GM19023 (cell line): Measurements from ENCODE around the gene TDP2.
"Not testable (repeated sequence)": the region's sequence is repeated elsewhere in the genome, so short reads cannot be mapped to it uniquely, and the experiment has no call there.

ENCODE experiments used
- ATAC-seq: cut with Tn5 transposase; IDR thresholded peaks from one replicate; pipeline ENCODE4 v1.9.1; 2021; ENCODE audit warnings: mild to moderate bottlenecking, moderate library complexity; ENCODE audit not compliant: unreplicated experiment

TDP2 gene

DNA sequence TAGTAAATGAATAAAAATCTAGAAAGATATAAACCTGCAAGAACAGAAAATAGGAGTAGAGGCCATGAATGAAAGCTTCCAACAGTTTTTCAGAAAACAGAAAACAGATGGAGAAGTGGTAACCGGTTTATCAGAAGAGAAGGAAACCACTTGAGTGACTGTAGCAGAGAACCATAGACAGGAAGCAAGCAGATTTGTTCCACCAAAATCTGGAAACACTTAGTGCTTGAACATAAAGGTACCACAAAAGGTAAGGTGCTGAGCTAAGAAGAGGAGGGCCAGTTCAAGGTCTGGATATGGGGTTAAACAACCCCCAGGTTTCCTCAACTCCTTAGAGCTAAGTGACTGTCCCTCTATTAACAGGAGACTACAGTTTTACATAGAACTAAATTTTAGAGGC is 11.5 kb downstream of the TDP2 start:
- ATAC-seq, result no peak

DNA sequence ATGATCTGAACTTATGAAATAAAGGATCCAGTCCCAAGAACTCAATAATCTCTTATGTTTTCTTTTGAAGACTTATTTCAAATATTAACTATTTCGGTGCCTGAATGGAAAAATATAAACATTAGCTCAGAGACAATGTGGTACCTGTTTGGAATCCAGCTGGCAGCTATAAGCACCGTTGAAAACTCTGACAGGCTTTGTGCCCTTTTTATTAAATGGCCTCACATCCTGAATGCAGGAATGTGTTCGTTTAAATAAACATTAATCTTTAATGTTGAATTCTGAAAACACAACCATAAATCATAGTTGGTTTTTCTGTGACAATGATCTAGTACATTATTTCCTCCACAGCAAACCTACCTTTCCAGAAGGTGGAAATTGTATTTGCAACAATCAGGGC is 16.3 kb downstream of the TDP2 start:
- no peak for ATAC-seq

DNA sequence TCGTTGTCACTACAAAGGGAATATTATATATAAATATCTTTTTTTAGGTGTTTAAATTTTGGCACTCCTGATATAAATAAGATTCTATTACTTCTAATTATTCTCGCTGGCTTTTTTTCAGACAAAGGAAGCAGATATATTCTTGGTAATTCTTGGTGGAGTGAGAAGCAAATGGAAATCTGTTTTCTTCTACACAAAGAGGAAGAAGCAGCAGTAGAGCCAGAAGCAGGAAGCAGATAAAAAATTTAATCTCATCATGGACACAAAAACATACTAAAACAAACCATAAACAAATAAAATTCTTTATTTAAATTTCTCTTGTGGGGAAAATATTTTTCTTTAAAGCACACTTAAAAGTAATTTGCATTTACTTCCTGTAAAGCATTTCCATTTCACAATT is 17.0 kb downstream of the TDP2 start:
- no peak for ATAC-seq

DNA sequence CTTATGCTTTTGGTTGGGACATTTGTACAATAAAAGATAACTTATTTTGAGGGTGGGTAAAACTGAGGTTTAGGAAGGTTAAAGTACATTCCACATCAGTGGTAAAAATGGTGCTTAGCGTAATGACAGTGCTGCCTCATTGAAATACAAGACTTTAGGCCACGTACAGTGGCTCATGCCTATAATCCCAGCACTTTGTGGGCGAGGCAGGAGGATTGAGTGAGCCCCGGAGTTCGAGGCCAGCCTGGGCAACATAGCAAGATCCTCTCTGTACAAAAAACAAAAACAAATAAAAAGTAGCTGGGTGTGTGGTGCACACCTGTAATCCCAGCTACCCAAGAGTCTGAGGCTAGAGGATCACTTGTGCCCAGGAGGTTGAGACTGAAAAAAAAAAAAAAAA is 18.4 kb downstream of the TDP2 start:
- no peak for ATAC-seq

DNA sequence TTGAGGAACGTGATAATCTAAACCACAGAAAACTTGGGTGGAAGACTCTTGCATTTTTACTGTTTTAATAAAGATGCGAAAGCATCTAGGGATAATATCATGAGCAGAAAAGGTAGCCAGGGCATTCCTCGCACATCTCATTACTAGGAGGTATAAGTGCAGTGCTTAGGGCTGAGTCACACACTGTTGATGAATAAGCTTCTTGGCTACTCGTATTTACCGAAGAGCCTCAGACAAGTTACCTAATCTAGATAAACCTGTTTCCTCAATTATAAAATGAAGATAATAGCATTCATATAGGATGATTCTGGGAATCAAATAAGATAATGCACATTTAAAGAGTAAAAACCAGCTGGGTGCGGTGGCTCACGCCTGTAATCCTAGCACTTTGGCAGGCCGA is 19.9 kb downstream of the TDP2 start:
- ATAC-seq, result no peak

DNA sequence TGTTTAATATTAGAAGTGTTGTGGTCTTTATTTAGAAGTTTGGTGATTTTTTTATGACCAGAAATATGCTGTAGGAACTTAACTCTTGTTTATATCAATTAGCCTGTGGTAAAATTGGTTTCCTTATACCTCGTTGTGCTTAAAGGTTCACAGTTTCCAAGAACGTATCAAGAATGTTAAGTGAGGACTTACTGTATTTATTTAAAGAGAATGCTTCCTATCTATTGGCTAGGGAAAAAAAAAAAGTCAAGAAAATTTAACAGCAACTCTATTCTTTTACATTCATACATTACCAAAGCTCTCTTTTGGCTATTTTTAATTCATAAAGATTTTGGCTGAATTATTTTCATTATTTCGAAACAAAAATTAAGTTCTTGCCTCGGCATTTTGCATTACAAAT is 22.3 kb downstream of the TDP2 start:
- no peak for ATAC-seq

DNA sequence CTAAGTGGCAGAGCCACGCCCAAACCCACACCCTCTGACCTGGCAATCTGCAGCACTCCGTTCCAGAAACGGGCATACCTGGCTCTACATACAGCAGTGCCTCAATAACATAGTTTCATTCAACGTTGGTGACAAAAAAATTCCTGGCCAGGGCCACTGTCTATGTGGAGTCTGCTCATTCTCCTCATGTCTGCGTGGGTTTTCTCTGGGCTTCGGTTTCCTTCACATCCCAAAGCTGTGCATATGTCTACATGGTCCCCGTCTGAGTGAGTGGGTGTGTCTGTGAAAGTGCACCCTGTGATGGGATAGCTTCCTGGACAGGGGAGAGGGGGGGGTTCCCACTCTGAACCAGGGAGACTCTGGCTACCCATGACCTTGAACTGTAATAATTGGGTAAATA is 22.8 kb downstream of the TDP2 start:
- no peak for ATAC-seq

DNA sequence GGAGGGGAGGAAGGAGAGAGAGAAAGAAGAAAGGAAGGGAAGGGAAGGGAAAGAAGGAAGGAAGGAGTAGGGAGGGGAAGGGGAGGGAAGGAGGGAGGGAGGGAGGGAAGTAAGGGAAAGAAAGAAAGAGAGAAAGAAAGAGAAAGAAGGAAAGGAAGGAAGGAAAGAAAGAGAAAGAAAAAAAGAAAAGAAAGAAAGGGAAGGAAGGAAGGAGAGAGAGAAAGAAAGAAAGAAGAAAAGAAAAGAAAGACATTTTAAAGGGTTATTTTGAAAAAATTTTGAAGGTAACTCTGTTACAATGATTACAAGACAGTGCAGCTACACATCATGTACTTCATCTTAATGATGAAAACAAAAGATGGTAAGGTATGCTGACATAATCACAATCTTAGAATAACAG is 24.6 kb downstream of the TDP2 start:
- ATAC-seq, result no peak

DNA sequence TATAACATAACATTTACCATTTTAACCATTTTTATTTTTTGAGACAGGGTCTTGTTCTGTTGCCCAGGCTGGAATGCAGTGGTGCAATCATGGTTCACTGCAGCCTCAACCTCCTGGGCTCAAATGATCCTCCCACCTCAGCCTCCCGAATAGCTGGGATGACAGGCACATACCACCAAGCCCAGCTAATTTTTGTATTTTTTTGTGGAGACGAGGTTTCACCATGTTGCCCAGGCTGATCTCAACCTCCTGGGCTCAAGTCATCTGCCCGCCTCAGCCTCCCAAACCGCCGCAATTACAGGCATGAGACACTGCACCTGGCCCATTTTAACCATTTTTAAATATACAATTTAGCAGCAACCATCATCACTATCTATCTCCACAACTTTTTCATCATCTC is 26.1 kb downstream of the TDP2 start:
- not testable (repeated sequence) for ATAC-seq

DNA sequence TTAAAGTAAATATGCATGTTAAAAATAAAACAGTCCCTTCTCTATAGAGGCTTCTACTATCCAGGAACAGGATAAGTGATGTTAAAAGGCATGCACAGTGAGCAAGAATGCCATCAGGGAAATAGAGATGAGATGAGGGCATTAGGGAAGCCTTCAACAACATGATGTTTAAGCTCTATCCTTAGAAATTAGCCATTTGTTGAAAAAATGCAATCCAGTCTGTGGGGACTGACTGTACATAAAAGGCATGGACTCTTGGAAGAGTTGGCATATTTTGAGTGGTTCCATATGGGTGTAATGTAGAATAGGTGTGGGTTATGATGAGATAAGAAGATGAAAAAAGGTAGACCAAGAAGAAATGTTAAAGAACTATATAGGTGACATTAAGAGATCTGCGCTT is 26.5 kb downstream of the TDP2 start:
- no peak for ATAC-seq

DNA sequence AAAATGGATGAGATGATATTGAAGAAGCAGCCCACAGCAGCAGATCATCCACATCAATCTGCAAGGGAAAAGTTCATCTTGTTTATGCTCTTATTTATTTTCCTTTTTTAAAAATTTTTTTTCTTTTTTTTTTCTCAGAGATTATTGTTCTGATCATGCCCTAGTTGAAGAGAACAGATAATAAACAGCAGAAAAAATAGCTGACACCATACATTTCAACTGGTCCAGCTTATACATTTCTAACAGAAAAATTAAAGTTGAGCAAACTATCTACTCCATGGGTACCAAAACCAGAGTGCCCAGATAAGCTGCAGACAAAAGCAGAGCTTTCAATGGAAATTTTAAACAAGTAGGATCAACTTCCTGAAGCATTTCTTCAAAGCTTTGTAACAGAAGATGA is 30.0 kb downstream of the TDP2 start:
- ATAC-seq, result no peak

DNA sequence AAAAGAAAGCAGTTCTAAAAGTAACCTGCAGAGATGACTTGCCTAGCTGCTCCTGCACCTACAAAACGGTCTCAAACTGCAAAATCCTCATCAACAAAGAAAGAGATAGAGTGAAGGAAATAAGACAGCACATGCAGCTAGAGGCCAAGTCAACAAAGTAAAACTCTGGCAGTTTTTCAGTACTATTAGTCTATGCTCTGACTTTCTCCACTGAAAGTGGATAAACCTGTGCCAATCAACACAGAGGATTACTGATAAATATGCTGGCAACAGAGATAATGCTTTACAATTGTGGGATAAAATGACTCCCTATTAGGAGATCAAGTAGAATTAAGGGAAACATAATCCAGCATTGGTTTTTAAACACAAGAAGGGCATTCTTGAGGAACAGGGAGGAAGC is 34.1 kb downstream of the TDP2 start:
- ATAC-seq, result no peak

DNA sequence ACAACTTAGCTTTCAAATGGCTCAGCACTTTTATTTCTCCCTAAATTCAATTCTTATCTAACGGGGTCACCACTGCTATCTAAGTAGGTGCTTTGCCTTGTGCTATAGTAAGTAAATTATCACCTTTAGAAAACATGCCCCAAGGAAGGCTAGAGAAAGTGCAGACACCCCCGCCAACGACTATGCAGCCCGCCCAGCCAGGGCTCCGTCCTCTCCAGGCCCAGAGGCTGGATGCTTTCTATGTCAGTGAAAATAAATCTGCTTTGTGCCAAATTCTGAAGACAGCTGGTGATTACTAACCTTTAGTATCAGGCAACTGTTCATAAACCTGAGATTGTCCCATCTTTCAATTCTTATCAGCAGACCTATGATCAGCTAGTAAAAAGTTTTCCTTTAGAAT is 35.0 kb downstream of the TDP2 start:
- no peak for ATAC-seq

DNA sequence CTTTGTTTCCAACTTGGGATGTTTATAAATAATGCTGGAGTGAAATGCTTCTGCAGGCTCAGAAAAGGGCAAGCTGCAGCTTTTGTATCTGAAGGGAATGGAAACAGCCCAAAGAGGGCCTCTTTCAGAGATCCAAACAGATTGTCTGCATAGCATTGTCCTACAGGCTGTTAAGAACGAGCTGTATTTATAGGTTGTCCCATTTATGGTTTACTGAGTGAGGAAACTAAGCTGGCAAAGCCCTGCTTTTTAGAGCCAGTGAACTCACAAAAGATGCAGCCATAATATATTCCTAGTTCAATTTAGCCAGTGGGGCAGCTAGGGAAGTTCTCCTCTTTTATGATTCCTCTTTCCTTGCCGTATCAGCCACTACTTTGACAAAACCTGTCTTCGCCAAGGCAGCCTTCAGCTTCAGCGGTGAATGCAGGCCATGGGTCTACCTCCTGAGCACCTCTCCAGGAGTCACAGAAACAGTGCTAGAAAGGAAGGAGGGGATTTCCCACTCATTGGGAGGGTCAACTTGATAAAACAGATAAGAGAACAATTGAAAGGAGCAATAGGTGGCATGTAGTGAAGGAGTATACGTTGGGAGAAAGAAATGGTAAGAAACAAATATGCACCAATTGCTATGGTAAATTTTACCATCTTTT is 35.7 kb downstream of the TDP2 start:
- no peak for ATAC-seq

DNA sequence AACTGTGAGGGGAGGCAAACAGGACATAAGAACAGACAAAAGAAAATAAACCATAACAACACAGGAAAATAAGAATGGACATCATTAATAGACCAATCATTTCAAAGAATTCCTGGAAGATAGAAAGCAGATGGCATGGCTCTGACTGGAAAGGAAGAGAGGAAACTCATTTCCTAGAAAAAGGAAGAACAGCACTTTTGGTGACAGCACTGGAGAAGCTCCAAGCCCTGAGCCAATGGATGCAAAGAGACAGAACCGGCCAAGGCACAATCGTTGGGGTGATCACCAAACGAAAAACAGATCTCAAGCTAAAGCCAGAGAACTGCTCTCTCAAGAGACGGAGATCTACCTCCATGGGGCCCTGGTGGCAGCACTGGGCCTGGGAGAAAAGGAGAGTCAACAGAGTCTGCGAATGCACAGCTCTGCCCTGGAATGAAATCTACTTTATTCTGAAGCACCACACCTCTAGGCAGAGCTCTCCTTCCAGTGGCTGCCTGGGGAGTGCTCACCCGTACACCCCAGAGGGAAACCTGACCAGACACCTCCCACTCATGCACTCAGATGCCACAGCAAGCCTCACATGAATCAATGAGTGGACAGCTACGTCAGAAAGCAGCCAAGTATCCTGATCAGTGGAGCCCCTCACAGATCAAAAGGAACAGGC is 44.9 kb downstream of the TDP2 start:
- ATAC-seq, result no peak

DNA sequence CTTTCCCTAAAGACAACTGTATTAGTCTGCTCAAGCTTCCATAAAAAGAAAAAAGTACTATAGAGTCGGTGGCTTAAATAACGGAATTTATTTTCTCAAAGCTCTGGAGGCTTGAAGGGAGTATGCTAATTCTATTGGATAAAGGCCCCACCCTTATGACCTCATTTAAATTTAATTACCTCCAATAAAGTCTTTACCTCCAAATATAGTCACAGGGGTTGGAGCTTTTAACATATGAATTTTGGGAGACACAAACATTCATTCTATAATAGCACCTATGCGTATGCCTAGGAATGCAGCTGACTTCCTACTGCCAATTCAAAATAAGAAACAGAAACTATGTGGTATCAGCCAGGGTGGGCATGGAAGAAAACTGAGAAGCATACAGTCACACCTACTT is 46.1 kb downstream of the TDP2 start:
- no peak for ATAC-seq

DNA sequence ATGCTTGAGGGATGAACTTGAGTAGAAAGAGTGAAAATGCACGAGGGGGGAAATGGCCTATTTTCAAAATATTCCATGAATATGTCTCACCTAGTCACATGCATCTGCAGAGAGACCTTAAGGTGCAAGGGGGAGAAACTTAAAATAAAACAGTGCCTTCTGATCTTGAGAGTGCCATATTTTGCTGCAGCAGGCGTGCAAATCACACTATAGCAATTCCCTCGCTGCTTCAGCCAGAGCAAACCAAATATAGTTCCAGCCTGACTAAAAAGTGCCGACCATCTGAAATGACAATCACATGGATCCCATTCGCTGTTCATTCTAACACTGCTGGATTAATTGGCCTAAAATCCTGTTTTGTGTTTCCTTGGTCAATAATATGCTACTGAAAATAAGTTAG is 47.0 kb downstream of the TDP2 start:
- no peak for ATAC-seq

DNA sequence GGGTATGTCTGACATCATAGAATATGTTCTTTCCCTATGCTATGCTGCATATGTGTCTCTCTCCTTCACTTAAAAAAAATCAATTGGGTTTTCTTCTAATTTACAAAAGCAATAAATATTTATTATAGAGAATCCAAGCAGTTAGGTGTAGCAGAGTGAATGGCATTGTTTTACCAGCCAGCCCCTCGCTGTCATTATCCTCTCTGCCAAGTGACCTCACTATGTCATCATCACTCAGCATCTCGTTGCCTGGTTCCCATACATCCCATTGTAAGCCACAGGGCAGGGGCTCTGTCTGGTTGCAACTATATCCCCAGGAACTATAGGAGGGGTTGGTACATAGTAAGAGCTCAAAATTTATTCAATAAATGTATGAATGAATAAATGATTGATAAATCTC is 52.1 kb downstream of the TDP2 start:
- ATAC-seq, result no peak

DNA sequence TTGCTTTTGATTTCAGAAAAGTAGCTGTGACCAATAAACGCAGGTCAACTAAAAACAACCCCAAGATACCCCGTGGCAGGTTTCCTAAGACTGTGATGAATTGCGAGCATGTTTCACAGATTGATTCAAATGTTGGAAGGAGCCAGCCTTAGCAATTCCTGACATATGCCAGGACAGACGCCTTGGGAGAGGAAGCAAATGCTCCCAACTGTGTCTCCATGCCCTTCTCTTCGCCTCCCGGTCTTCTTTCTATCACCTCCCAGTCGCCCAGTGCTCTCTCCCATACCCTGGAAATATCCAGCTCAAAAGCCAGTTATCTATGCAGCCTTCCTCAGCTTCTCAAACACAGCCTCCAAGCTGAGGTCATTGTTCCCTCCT is 52.7 kb downstream of the TDP2 start:
- ATAC-seq, result no peak

DNA sequence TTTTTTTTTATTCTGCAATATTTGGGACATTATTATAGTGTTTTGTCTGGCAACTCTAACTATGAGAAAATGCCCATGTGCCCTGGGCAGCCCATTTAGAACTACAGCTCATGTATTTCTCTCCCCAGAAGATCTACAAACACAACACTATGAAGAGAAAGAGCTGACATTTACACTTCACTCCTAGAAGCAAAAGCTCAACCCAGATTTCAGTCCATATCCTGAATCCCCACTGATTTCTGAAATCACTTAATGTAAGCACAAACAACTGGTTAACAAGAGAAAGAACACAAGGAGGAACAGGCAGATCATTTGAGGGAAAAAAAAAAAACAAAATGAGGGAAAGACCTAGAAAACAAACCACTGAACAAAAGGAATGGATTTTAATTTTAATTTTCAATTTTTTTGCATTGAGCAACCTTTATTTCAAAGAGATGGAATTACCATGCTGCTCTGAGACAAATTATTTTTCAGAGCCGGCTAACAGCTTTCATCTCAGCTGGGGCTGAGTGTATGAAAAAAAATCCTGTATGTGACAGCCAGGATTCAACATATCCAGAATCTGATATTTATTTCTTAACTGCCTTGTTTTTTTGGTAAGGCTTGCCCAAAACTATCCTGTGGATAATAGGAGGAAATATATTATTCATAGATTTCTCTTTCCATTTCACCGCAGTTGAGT is 53.2 kb downstream of the TDP2 start:
- no peak for ATAC-seq

DNA sequence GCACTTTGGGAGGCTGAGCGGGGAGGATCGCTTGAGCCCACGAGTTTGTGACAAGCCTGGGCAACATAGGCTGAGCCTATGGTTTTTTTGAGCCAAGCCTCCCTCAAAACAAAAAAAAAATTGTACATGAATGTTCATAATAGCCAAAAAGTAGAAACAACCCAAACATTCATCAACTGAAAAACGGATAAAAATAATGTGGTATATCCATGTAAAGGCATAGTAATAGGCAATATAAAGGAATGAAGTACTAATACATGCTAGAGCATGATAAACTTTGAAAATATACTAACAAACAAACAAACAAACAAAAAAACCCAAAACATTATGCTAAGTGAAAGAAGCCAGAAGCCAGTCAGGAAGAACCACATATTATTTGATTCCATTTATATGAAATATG is 56.0 kb downstream of the TDP2 start:
- no peak for ATAC-seq

DNA sequence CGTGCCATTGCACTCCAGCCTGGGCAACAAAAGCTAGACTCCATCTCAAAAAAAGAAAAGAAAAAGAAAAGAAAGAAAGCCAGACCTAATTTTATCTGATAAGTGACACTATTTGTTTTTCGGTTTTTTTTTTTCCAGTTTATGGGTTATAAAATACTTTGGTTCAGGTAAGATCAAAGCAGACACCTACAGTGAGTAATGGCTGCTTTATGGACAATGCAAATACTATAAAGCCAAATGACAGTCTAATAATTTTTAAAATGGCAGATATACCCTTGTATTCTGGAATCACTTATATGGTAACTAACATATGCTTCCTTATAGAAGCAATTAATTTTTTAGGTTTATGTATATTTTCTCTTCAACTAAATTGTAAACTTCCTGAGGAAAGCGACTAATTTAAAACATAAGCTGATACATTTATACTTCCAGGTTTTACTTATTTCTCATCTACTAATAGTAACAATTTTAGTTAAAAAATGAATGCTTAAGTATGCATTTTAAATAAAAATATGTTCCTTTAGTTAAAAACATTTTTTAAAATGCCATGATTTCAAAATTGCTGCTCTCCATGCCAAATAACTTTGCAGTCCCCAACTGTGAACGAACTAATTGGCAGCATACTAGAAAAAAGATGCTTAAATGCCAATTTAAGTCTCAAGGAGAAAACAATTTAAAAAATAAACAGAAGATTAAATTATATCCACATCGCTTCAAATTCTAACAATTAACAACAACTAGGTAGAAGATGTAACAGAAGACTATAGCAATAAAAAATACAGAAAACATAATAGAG is 59.2 kb downstream of the TDP2 start:
- no peak for ATAC-seq
